ENCODE data around the gene ATP13A3.

The ATP13A3 gene

DNA sequence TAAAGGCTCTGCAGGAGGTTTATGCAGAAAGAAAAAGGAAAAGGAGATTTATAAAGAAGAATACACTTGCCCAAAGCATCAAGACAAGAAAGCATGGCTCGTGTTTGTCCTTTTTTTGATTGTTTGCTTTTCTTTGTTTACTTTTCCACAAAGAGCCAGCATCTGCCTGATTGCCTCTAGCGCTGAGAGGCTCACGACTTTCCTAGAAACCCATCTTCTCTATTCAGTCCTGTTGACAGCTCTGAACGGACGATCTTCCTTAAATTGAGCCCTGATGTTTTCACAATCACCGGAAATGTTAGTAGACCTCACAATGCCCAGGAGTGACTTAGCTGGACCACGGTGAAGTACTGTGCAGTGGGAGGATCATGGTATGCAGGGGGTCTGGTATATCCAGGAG lies 100.2 kb downstream of the ATP13A3 start:
- no peak for TF ChIP-seq GATA3 (IDR thresholded peaks at IDR 0.05; ENCODE audit: low read depth, low read length)
- no peak for TF ChIP-seq GATA2 (IDR thresholded peaks at IDR 0.05; ENCODE audit: low read depth, low read length)

DNA sequence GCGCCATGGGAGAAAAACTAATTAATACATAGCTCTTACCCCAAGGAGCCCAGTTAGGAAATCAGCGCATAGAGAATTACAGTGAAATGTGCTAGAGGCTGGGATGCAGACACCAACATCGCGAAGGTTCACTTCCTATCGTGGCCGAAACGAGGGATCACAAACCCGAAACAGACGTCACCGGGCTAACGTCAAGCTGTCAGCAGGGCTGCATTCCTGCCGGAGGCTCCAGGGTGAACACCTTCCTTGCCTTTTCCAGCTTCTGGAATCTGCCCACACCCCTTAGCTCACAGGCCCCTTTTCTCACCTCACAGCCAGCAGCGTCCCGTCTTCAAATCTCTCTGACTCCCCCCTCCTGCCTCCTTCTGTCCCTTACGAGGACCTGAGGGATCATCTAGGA lies 100.7 kb downstream of the ATP13A3 start:
- TF ChIP-seq GATA2 (IDR thresholded peaks at IDR 0.05; ENCODE audit: low read depth, low read length) (no peak), GATA3 (IDR thresholded peaks at IDR 0.05; ENCODE audit: low read depth, low read length) (no peak)

DNA sequence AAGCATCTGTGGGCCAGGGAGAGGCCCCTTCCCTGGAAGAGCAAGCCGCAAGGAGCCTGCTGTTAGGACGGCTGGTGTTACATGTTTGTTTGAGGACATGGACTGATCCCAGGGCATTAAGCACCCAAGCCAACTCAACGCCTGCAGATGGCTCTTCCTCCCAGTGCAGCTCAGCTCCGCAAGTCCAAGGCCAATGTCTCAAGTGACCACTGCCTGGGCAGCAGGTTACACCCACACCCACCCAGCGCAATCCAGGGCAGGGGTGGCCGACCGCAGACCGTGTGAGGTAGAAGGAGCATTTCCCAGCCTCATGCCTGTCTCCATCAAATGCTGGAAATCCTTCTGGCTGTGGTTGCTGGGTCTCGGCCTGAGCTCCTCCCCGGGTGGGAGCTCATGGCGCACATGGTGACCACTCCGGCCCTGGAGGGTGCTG lies 102.2 kb downstream of the ATP13A3 start:
- TF ChIP-seq GATA2 (IDR thresholded peaks at IDR 0.05; ENCODE audit: low read depth, low read length) = no peak
- TF ChIP-seq GATA3 (IDR thresholded peaks at IDR 0.05; ENCODE audit: low read depth, low read length) = no peak

DNA sequence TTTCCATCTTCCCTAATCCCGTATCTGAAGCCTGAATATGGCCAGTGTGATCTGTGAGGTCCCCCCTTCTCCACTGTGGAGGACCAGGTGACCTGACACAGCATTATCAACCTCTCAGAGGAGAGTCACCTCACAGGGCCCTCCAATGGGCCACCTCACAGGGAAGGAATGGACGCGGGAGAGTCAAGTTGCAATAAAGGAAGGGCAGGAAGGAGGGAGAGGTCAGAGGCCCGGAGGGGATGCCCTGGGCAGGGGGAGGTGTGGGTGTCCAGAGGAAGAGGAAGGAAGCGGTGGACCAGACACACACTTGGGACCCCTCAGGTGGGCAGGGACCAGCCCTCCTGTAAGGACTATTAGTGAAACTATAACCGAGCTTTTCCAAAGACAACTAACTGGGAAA lies 102.6 kb downstream of the ATP13A3 start:
- no peak for TF ChIP-seq GATA3 (IDR thresholded peaks at IDR 0.05; ENCODE audit: low read depth, low read length)
- TF ChIP-seq GATA2 (IDR thresholded peaks at IDR 0.05; ENCODE audit: low read depth, low read length) = no peak

DNA sequence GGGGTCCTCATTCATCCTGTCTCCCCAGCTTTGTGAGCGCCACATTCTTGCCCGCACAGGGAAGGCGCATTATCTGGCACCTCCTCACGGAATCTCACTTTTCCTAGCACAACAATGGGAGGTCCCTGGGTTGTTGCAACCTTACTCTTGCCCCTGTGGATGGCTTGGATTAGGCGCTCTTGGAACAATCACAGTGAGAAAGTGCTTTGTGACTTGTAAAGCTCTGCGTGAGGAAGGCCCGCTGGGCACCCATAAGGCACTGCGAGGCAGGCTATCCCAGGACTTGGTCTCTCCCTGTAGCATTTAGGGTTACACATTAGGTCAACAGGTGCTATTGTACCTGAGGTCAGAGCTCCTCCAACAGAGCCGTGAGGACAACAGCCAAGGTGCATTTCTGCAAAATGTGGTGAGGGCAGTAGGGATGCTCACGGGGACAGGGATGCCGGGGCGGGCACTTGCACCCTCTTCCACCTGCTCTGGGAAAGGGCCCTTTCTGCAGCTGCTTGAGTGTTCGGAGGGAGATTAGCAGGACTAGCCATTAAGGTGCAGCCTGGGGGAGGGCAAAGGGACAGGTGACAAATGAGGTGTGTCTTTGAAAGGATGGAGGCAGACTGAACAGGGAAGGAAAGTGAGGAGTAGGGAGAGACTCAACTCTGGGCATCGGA lies 103.4 kb downstream of the ATP13A3 start:
- TF ChIP-seq GATA3 (IDR thresholded peaks at IDR 0.05; ENCODE audit: low read depth, low read length) = no peak
- no peak for TF ChIP-seq GATA2 (IDR thresholded peaks at IDR 0.05; ENCODE audit: low read depth, low read length)

DNA sequence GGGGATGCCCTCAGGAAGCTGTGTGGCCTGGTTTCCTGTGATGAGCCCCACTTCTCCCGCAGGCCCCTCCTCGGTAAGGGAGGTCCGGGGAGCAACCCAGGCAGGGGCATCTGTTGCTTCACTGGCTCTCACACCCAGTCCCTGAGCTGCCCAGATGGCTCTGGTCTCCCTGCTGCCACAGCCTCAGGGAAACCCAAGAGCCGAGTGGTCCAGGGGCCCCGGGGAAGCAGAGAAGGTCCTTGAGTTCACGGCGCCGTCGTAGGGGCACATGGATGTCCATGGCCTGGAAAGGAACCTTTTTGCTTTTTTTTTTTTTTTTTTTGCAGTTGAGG lies 103.9 kb downstream of the ATP13A3 start:
- TF ChIP-seq GATA3 (IDR thresholded peaks at IDR 0.05; ENCODE audit: low read depth, low read length) = no peak
- TF ChIP-seq GATA2 (IDR thresholded peaks at IDR 0.05; ENCODE audit: low read depth, low read length) = no peak

DNA sequence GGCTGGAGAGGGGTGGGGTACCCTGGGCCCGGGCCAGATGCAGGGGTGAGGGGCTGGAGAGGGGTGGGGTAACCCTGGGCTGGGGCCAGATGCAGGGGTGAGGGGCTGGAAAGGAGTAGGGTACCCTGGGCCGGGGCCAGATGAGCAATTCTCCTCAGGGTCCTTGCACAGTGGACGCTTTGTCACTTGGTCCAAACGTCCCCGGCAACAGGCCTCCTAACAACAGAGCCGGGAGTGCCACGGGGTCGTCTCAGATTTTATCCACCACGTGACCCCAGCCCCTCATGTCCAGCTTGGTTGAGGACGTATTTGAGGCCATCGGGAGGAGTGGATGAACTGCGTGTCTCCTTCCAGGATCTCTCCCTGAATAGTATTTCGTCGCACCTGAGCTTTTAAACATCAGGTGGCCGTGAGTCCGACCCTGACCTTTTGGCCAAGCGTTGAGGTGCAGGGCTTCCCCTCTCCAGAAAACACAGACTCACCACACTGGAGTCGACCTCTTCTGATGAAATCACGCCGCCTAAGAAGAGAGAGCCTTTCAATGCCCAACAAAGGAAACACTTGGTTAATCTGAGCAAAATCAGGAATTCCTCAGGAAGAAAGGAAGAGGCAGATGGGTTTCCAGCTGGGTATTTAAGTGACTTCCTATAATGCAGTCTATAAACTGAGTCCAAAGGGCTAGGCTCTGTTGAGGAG lies 104.5 kb downstream of the ATP13A3 start:
- TF ChIP-seq GATA2 (IDR thresholded peaks at IDR 0.05; ENCODE audit: low read depth, low read length) = no peak
- no peak for TF ChIP-seq GATA3 (IDR thresholded peaks at IDR 0.05; ENCODE audit: low read depth, low read length)

DNA sequence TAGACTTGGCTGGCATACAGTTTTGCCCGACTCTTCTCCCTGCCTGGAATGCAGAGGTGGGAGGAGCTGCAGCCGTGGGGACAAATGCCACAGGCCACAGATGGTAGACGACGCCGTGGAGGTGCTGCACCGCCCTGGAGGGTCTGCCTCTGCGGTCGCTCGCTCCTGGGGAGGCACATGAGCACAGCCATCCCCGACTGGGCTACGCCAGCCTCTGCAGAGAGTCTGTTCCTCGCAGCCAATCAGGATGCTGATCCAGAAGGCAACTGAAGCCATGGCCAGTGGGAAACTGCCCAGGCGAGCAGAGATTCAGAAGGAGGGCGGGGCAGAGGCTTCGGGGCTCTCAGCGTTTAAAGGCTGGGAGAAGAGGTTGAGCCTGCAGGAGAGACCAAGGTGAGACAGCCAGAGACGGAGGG lies 105.3 kb downstream of the ATP13A3 start:
- no peak for TF ChIP-seq GATA3 (IDR thresholded peaks at IDR 0.05; ENCODE audit: low read depth, low read length)
- no peak for TF ChIP-seq GATA2 (IDR thresholded peaks at IDR 0.05; ENCODE audit: low read depth, low read length)

DNA sequence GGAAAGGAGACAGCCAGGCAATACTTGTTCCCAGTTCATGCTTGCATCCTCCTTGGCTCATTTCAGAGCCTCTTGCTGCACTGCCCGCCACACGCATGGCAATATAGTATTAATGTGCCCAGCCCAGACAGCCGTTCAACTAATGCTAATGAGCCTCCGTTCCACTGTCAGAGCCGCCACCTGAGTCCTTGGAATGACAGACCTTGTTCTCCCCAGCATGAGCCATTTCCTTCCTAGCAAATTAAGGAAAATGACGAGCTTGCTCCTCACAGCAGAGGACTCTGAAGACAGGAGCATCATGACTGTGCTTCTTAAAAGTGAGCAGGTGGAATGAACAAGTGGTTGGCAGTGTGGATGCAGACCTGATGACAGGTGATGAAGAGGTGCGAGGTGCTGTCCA lies 106.5 kb downstream of the ATP13A3 start:
- TF ChIP-seq GATA2 (IDR thresholded peaks at IDR 0.05; ENCODE audit: low read depth, low read length) (no peak), GATA3 (IDR thresholded peaks at IDR 0.05; ENCODE audit: low read depth, low read length) (no peak)

DNA sequence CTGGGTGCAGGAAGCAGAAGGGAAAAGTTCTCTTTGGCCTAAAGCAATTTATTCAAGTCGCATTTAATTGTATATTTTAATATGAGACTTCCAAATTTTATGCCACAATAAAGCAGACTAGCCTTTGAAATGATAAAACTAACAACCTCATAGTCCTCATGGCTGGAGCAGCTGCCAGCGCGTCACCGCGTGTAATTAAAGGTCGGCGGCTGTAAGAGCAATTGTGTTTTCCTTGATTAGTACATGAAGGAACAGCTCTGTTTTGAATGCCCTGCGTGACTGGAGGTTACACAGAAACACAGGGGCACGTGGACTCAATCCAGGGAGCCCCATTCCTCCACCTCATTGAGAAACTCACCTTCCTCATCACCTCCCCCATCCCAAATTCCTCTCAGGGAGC lies 107.2 kb downstream of the ATP13A3 start:
- no peak for TF ChIP-seq GATA2 (IDR thresholded peaks at IDR 0.05; ENCODE audit: low read depth, low read length)
- TF ChIP-seq GATA3 (IDR thresholded peaks at IDR 0.05; ENCODE audit: low read depth, low read length) = no peak

DNA sequence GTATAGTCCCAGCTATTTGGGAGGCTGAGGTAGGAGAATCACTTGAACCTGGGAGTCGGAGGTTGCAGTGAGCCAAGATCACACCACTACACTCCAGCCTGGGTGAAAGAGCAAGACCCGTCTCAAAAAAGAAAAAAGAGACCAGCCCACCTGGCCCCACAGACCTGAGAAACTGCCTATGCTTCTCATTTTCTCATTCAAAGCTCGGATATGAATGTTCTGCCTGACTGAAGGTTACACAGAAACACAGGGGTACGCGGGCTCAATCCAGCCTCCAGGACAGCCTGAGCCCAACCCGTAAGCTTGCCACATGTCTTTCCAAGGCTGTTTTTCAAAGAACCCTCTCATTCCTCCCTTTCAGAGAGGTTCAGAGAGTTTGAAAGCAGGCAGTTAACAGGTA lies 107.6 kb downstream of the ATP13A3 start:
- TF ChIP-seq GATA2 (IDR thresholded peaks at IDR 0.05; ENCODE audit: low read depth, low read length) = no peak
- no peak for TF ChIP-seq GATA3 (IDR thresholded peaks at IDR 0.05; ENCODE audit: low read depth, low read length)

DNA sequence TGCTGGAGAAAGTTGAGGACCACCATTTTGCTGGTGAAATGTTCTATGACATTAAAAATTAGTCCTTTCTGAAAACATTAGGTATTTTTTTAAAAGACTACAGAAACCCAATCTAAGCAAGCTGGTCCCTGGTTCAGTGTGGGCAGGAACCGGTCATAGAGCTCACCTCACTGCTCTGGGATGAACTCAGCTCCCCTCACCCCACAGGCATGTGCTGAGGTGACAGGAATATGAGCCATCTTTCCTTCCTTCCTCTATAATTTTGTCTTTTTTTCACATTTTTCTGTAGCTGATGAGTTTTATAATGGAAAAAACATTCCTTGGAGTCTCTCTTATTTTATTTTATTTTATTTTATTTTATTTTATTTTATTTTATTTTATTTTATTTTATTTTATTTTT lies 109.1 kb downstream of the ATP13A3 start:
- no peak for TF ChIP-seq GATA2 (IDR thresholded peaks at IDR 0.05; ENCODE audit: low read depth, low read length)
- TF ChIP-seq GATA3 (IDR thresholded peaks at IDR 0.05; ENCODE audit: low read depth, low read length) = no peak

DNA sequence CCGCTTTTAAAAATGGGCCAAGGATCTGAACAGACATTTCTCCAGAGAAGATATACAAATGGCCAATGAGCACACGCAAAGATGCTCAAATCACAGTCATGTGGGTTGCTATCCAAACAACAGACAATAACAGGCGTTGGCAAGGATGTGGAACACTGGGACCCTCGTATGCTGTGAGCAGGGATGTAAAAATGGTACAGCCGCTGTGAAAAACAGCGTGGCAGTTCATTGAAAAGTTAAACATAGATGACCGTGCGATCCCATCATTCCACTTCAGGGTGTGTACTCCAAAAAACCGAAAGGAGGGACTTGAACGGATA lies 110.6 kb downstream of the ATP13A3 start:
- no peak for TF ChIP-seq GATA2 (IDR thresholded peaks at IDR 0.05; ENCODE audit: low read depth, low read length)
- no peak for TF ChIP-seq GATA3 (IDR thresholded peaks at IDR 0.05; ENCODE audit: low read depth, low read length)

DNA sequence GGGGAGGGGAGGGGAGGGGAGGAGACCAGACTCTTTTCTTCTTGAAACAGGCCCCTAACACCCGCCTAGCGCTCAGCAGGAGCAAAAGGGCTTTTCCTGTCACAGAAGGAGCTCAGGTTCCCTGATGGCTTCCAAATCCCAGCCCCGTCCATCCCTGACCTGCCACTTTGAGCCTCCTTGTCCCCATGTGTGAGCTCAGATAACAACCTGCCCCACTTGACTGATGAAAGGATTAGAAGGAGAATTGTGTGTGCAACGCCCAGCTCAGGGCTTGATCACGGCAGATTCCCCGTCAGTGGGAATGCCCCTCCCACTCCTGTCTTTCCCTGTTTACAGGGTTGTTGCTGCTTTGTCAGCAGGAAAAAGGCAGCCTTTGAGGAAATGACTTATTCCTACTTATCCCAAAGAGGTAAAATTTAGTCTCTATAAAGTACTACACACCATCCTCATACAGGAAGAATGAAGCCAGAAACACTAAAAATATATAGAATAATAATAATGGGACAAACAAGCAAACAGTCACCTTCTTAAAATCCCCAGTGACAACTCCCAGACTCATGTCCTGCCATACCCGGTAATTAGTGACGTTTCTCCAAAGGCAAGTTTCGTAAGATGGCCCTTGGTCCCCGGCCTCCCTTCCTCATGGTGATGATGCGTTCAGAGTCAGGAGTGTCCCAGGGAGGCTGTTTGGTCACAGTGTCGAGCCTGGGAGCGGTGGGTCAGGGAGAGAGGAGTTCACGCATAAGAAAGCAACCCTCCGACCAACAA lies 111.1 kb downstream of the ATP13A3 start:
- TF ChIP-seq GATA2 (IDR thresholded peaks at IDR 0.05; ENCODE audit: low read depth, low read length) = no peak
- TF ChIP-seq GATA3 (IDR thresholded peaks at IDR 0.05; ENCODE audit: low read depth, low read length) = no peak

DNA sequence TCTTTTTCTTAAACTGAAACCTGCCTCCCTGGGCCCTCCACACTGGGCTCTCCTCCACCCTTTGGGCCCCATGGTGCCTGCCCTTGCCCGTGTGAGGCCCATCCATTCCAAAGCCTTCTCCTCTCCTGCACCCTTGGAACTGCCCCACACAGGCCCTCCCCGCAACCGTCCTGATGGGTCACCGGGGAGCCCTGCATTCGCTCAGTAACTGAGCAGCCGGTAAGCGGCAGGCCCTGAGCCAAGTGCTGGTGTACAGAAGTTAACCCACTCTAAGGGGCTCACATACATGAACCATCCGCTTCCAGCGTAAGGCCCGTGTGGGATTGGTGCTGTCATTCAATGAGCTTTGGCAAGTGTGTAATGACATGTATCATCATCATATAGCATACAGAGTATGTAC lies 111.9 kb downstream of the ATP13A3 start:
- TF ChIP-seq GATA3 (IDR thresholded peaks at IDR 0.05; ENCODE audit: low read depth, low read length) (no peak), GATA2 (IDR thresholded peaks at IDR 0.05; ENCODE audit: low read depth, low read length) (no peak)

Data from SH-SY5Y (cell line).